H1 (cell line): ENCODE data around the gene GSAP. TPM values are rescaled to one million over a fixed set of nuclear protein-coding genes. Genes with fewer than 3 reads are reported as not detected.

Experiments used
- CTCF ChIA-PET: fragments of 300-600 bp; sonication (Branson Sonifier 250); formaldehyde crosslinking; loops from one replicate; lab custom pipeline; 2021; ENCODE audit not compliant: partially characterized antibody; lab: Charles Lee
- POLR2A ChIA-PET: fragments of 300-600 bp; sonication (Branson Sonifier 250); formaldehyde crosslinking; loops from one replicate; lab custom pipeline; 2021; ENCODE audit warnings: inconsistent platforms; ENCODE audit not compliant: partially characterized antibody; lab: Charles Lee
- DNase-seq, 2 experiments: peaks; one replicate each; pipeline versions ENCODE4 v3.0.0 to v3.0.0-alpha.2; 2010 to 2022; ENCODE audit warnings: low spot score in 2 of 2, low read depth in 1 of 2, mixed read lengths in 1 of 2
- FAIRE-seq: peaks from 2 replicates; lab custom pipeline; 2011; peaks lifted over from hg19 to GRCh38; lab: Jason Lieb, UNC
- H2AFZ ChIP-seq: 2 replicates; pipeline ENCODE4 v1.8.1; 2012; ENCODE audit warnings: low read length, inconsistent platforms
- H2AK5ac ChIP-seq: 2 replicates; pipeline ENCODE4 v1.6.1; 2013; ENCODE audit warnings: low read depth, low read length
- H2BK120ac ChIP-seq: replicated peaks from 2 replicates; pipeline ENCODE3; 2013; ENCODE audit warnings: low read depth, low read length, inconsistent platforms
- H2BK12ac ChIP-seq: 2 replicates; pipeline ENCODE4 v1.6.1; 2013; ENCODE audit warnings: low read depth, low read length
- H2BK15ac ChIP-seq: 2 replicates; pipeline ENCODE4 v1.6.1; 2013; ENCODE audit warnings: low read length
- H2BK20ac ChIP-seq: 2 replicates; pipeline ENCODE4 v1.6.1; 2013; ENCODE audit warnings: low read length
- H2BK5ac ChIP-seq: 2 replicates; pipeline ENCODE4 v1.6.1; 2013; ENCODE audit warnings: low read depth, low read length
- H3K14ac ChIP-seq: 2 replicates; pipeline ENCODE4 v1.6.1; 2013; ENCODE audit warnings: inconsistent platforms; ENCODE audit not compliant: insufficient read length
- H3K18ac ChIP-seq: 2 replicates; pipeline ENCODE4 v1.6.1; 2013; ENCODE audit warnings: low read length; ENCODE audit errors: extremely low read depth
- H3K23ac ChIP-seq: 2 replicates; pipeline ENCODE4 v1.6.1; 2013; ENCODE audit warnings: inconsistent platforms; ENCODE audit not compliant: insufficient read length
- H3K23me2 ChIP-seq: 2 replicates; pipeline ENCODE4 v1.6.1; 2013; ENCODE audit warnings: low read depth, low read length
- H3K27ac ChIP-seq: 2 replicates; pipeline ENCODE4 v1.6.1; 2011; ENCODE audit warnings: low read depth, low read length, inconsistent platforms
- H3K27me3 ChIP-seq, 4 experiments: replicated peaks in 1 of 4; 1 replicate in 1 of 4; 2 replicates in 3 of 4; pipeline versions ENCODE4 v1.6.1 to v1.8.1; 2011 to 2013; ENCODE audit warnings: low read length in 3 of 4, mild to moderate bottlenecking in 3 of 4, inconsistent platforms in 2 of 4, mixed read lengths in 2 of 4, moderate library complexity in 1 of 4; ENCODE audit not compliant: control insufficient read depth in 3 of 4, insufficient read depth in 3 of 4; ENCODE audit errors: extremely low read depth in 1 of 4
- H3K36me3 ChIP-seq, 4 experiments: 2 replicates each; pipeline versions ENCODE4 v1.6.1 to v1.8.1; 2011 to 2013; ENCODE audit warnings: mild to moderate bottlenecking in 4 of 4, low read length in 3 of 4, moderate library complexity in 2 of 4, control low read depth in 1 of 4, inconsistent platforms in 1 of 4; ENCODE audit not compliant: insufficient read depth in 4 of 4, control insufficient read depth in 2 of 4
- H3K4ac ChIP-seq: replicated peaks from 2 replicates; pipeline ENCODE3; 2013; ENCODE audit warnings: low read length, low read depth, mixed read lengths, inconsistent platforms; ENCODE audit not compliant: insufficient read length
- H3K4me1 ChIP-seq, 4 experiments: replicated peaks in 1 of 4; 1 replicate in 1 of 4; 2 replicates in 3 of 4; pipeline versions ENCODE4 v1.6.1 to v1.8.1; 2011 to 2013; ENCODE audit warnings: low read length in 3 of 4, inconsistent platforms in 2 of 4, mixed read lengths in 1 of 4; ENCODE audit not compliant: insufficient read depth in 4 of 4, control insufficient read depth in 3 of 4
- H3K4me2 ChIP-seq, 2 experiments: 2 replicates each; pipeline versions ENCODE4 v1.6.1 to v1.8.1; 2011 to 2013; ENCODE audit warnings: low read depth in 2 of 2, low read length in 2 of 2, control low read depth in 1 of 2, inconsistent platforms in 1 of 2, mild to moderate bottlenecking in 1 of 2; ENCODE audit not compliant: insufficient read depth in 1 of 2
- H3K4me3 ChIP-seq, 4 experiments: fragments of 200-600, 300-600 bp in 1 of 4; sonication (generic), shearing (Covaris generic), sonication (Bioruptor Twin) in 1 of 4; 2 replicates each; pipeline versions ENCODE4 v1.5.1 to v1.8.1; 2011 to 2016; ENCODE audit warnings: low read length in 4 of 4, low read depth in 3 of 4, control low read depth in 2 of 4, inconsistent platforms in 2 of 4, mild to moderate bottlenecking in 2 of 4, mixed read lengths in 1 of 4, moderate library complexity in 1 of 4; ENCODE audit not compliant: insufficient read depth in 2 of 4; ENCODE audit errors: extremely low read depth in 1 of 4
- H3K56ac ChIP-seq: replicated peaks from 2 replicates; pipeline ENCODE3; 2013; ENCODE audit warnings: low read depth, mild to moderate bottlenecking, mixed read lengths, low read length, inconsistent platforms; ENCODE audit not compliant: insufficient read length
- H3K79me1 ChIP-seq: 2 replicates; pipeline ENCODE4 v1.6.1; 2013; ENCODE audit warnings: low read depth, low read length, control low read depth
- H3K79me2 ChIP-seq, 2 experiments: 2 replicates each; pipeline versions ENCODE4 v1.6.1 to v1.8.1; 2012 to 2013; ENCODE audit warnings: low read length in 2 of 2, mild to moderate bottlenecking in 2 of 2, inconsistent platforms in 1 of 2; ENCODE audit not compliant: insufficient read depth in 2 of 2, control insufficient read depth in 1 of 2
- H3K9ac ChIP-seq, 4 experiments: replicated peaks in 1 of 4; 1 replicate in 1 of 4; 2 replicates in 3 of 4; pipeline versions ENCODE4 v1.6.1 to v1.8.1; 2011 to 2013; ENCODE audit warnings: low read depth in 3 of 4, low read length in 3 of 4, control low read depth in 2 of 4, mild to moderate bottlenecking in 2 of 4, moderate library complexity in 2 of 4, inconsistent platforms in 1 of 4; ENCODE audit errors: extremely low read depth in 1 of 4
- H3K9me3 ChIP-seq, 2 experiments: 2 replicates each; pipeline versions ENCODE4 v1.6.1 to v1.8.1; 2012 to 2013; ENCODE audit warnings: mild to moderate bottlenecking in 2 of 2, moderate library complexity in 2 of 2, control low read depth in 1 of 2, inconsistent platforms in 1 of 2, low read depth in 1 of 2, low read length in 1 of 2, mixed read lengths in 1 of 2; ENCODE audit not compliant: insufficient read depth in 2 of 2
- H4K20me1 ChIP-seq, 2 experiments: replicated peaks in 1 of 2; 2 replicates each; pipeline versions ENCODE3 to v1.8.1; 2011 to 2013; ENCODE audit warnings: inconsistent platforms in 2 of 2, low read length in 2 of 2, mild to moderate bottlenecking in 1 of 2; ENCODE audit not compliant: insufficient read depth in 2 of 2, control insufficient read depth in 1 of 2
- H4K5ac ChIP-seq: 2 replicates; pipeline ENCODE4 v1.6.1; 2013; ENCODE audit warnings: low read length, low read depth, mixed read lengths, inconsistent platforms; ENCODE audit not compliant: insufficient read length
- H4K8ac ChIP-seq: 2 replicates; pipeline ENCODE4 v1.8.0; 2013; ENCODE audit warnings: mild to moderate bottlenecking, moderate library complexity, low read length, inconsistent platforms; ENCODE audit not compliant: insufficient read depth; ENCODE audit errors: extremely low read depth
- H4K91ac ChIP-seq: replicated peaks from 2 replicates; pipeline ENCODE3; 2013; ENCODE audit warnings: low read length, mixed read lengths, inconsistent platforms; ENCODE audit not compliant: insufficient read length
- BCL11A ChIP-seq, 2 experiments: IDR thresholded peaks; one replicate each; pipeline ENCODE4 v1.6.1; 2011; ENCODE audit warnings: low read depth in 2 of 2, low read length in 2 of 2, mild to moderate bottlenecking in 2 of 2
- EP300 ChIP-seq, 2 experiments: IDR thresholded peaks; 1 replicate in 1 of 2; 2 replicates in 1 of 2; pipeline ENCODE4 v1.6.1; 2011 to 2012; ENCODE audit warnings: low read depth in 2 of 2, low read length in 2 of 2, mild to moderate bottlenecking in 2 of 2, borderline replicate concordance in 1 of 2, inconsistent platforms in 1 of 2, moderate library complexity in 1 of 2
- POU5F1 ChIP-seq: IDR thresholded peaks from 2 replicates; pipeline ENCODE4 v1.6.1; 2011; ENCODE audit warnings: low read depth, mild to moderate bottlenecking, low read length, moderate library complexity
- SIN3A ChIP-seq, 2 experiments: IDR thresholded peaks in 1 of 2; conservative IDR thresholded peaks in 1 of 2; 2 replicates each; pipeline ENCODE4 v1.6.1; 2011 to 2012; ENCODE audit warnings: low read length in 2 of 2, improper control_type of control experiment in 1 of 2, low read depth in 1 of 2, mild to moderate bottlenecking in 1 of 2
- SRF ChIP-seq: IDR thresholded peaks from 2 replicates; pipeline ENCODE4 v1.6.1; 2011; ENCODE audit warnings: mild to moderate bottlenecking, low read depth, low read length, moderate library complexity
- TBP ChIP-seq: IDR thresholded peaks from 2 replicates; pipeline ENCODE4 v1.6.1; 2011; ENCODE audit warnings: low read depth, low read length, improper control_type of control experiment
- USF2 ChIP-seq: IDR thresholded peaks from 2 replicates; pipeline ENCODE4 v1.6.1; 2011; ENCODE audit warnings: low read length, improper control_type of control experiment
- ZNF274 ChIP-seq: IDR thresholded peaks from 2 replicates; pipeline ENCODE4 v1.7.0; 2012; ENCODE audit warnings: low read length, borderline replicate concordance; ENCODE audit errors: extremely low read depth
- WGBS, 2 experiments: shearing (Covaris generic) in 1 of 2; methylation state at CpG; one replicate each; pipeline versions ENCODE4 v1.1.6 to v1.1.7; 2013 to 2015; ENCODE audit warnings: low lambda C conversion rate in 2 of 2, mixed read lengths in 2 of 2, inconsistent platforms in 1 of 2, low coverage in 1 of 2, missing lambda C conversion rate in 1 of 2; ENCODE audit not compliant: insufficient replicate concordance in 2 of 2, insufficient coverage in 1 of 2, insufficient read length in 1 of 2; ENCODE audit errors: extremely low coverage in 1 of 2, missing lambda C conversion rate in 1 of 2; 5-methylcytosine and 5-hydroxymethylcytosine counted together
- polyA plus RNA-seq, 7 experiments: library from polyadenylated mRNA; depleted of rRNA in 3 of 7; stranded (reverse) in 5 of 7; unstranded in 2 of 7; fragments of >200 nt in 5 of 7; fragments of 200-250 nt in 2 of 7; gene quantifications; 1 replicate in 5 of 7; 2 replicates in 1 of 7; 4 replicates in 1 of 7; pipeline versions ENCODE4 v1.2.1 to v1.2.3, GENCODE V29; 2011 to 2013; ENCODE audit warnings: missing spikeins in 2 of 7, mixed read lengths in 2 of 7
- total RNA-seq: library from RNA; stranded (reverse); fragmentation: NEBNext Ultra II Directional; extraction: Animal tissue kit (Norgen Biotek cat#: 25700); gene quantifications from 2 replicates; pipeline ENCODE4 v1.2.1, GENCODE V29; 2021
- TF ChIP-seq, protein P1 (sequence below): IDR thresholded peaks from 2 replicates; pipeline ENCODE4 v1.6.1; 2011; ENCODE audit warnings: low read depth, mild to moderate bottlenecking, low read length; ENCODE audit not compliant: insufficient read depth

Gene GSAP
- total and polyA plus RNA-seq, 2 of the 8 experiments (the other 6 are each of a cell fraction or from before 2014, with no cell fraction given), result 0.93 to 2.1 TPM

GRCh38 chr7:77362905-77363304 lies 53.2 kb downstream of the GSAP start:
- H4K5ac ChIP-seq, result no peak overlapping the region
- FAIRE-seq, result no peak
- POLR2A ChIA-PET, result interaction anchor here (1.0 kb wide), 1 partner anchor 14 kb away, joined by 3 read pairs; no protein-coding TSS in a partner anchor
- H2BK20ac ChIP-seq, result no peak overlapping the region
- no peak overlapping the region for H2BK15ac ChIP-seq
- H3K23ac ChIP-seq, result no peak overlapping the region
- H3K14ac ChIP-seq, result no peak overlapping the region
- no peaks in the 10 kb centered on the region for H3K36me3 ChIP-seq
- WGBS, 2 experiments, result 94% methylated on average over 1 of the region's 1 CpG; no CpG with 5 or more reads in 1 of the 2 experiments
- no peak for DNase-seq
- H3K4ac ChIP-seq, result no peak overlapping the region
- H3K4me3 ChIP-seq, result no peak overlapping the region
- no peak overlapping the region for H2BK5ac ChIP-seq
- no peak overlapping the region for H3K18ac ChIP-seq
- no peak overlapping the region for H3K56ac ChIP-seq
- no peak overlapping the region for H2AK5ac ChIP-seq
- no peaks in the 10 kb centered on the region for H4K20me1 ChIP-seq
- H3K79me1 ChIP-seq, result no peaks in the 10 kb centered on the region
- H4K8ac ChIP-seq, result no peak overlapping the region
- CTCF ChIA-PET, result interaction anchor here (0.9 kb wide), 1 partner anchor 15 kb away, joined by 6 read pairs; no protein-coding TSS in a partner anchor
- H2AFZ ChIP-seq, result no peak overlapping the region
- H3K79me2 ChIP-seq, result no peaks in the 10 kb centered on the region
- no peak overlapping the region for H4K91ac ChIP-seq
- H3K4me1 ChIP-seq, result no peaks in the 10 kb centered on the region
- no peak overlapping the region for H2BK12ac ChIP-seq
- no peaks in the 10 kb centered on the region for H3K23me2 ChIP-seq
- no peak overlapping the region for H2BK120ac ChIP-seq
- no peak overlapping the region for H3K4me2 ChIP-seq
- no peak overlapping the region for H3K9ac ChIP-seq
- no peak overlapping the region for H3K27ac ChIP-seq
- no peaks in the 10 kb centered on the region for H3K9me3 ChIP-seq
- no peaks in the 10 kb centered on the region for H3K27me3 ChIP-seq
- no peak for TF ChIP-seq SRF
- no peak for TF ChIP-seq ZNF274
- TF ChIP-seq, protein P1, sequence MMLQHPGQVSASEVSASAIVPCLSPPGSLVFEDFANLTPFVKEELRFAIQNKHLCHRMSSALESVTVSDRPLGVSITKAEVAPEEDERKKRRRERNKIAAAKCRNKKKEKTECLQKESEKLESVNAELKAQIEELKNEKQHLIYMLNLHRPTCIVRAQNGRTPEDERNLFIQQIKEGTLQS, result no peak
- TF ChIP-seq BCL11A (IDR thresholded peaks at IDR 0.05; ENCODE audit: low read depth in 2 of 2, low read length in 2 of 2), result no peak
- no peak for TF ChIP-seq SIN3A (conservative IDR thresholded peaks at IDR 0.05 in 1 of 2, IDR thresholded peaks at IDR 0.05 in 1 of 2; ENCODE audit: low read depth in 1 of 2, low read length in 2 of 2)
- no peak for TF ChIP-seq USF2
- no peak for TF ChIP-seq TBP
- no peak for TF ChIP-seq EP300 (IDR thresholded peaks at IDR 0.05; ENCODE audit: borderline replicate concordance in 1 of 2, low read depth in 2 of 2, low read length in 2 of 2)
- TF ChIP-seq POU5F1, result no peak
